MV-4-11 (cell line): ENCODE measurements around the gene PRKACA.
"Not testable (repeated sequence)": the region's sequence is repeated elsewhere in the genome, so short reads cannot be mapped to it uniquely, and the experiment has no call there.

ENCODE experiments used
- DNase-seq: peaks from one replicate; lab custom pipeline; 2025; lab: John Stamatoyannopoulos, UW

Gene PRKACA

GRCh38 chr19:14147797-14148605 is 30.4 kb upstream of the PRKACA start:
- no peak for DNase-seq

GRCh38 chr19:14146789-14147216 is 29.2 kb upstream of the PRKACA start:
- DNase-seq: peak; percentile 55

- DNase-seq: not testable (repeated sequence)
These were observed 28.6 kb upstream of the PRKACA start for GRCh38 chr19:14146169-14146568.

- DNase-seq: no peak
These were observed 27.8 kb upstream of the PRKACA start for GRCh38 chr19:14145381-14145780.

GRCh38 chr19:14142262-14143190 is 25.0 kb upstream of the PRKACA start:
- no peak for DNase-seq

- no peak for DNase-seq
These were observed 23.5 kb upstream of the PRKACA start for GRCh38 chr19:14141041-14141440.

GRCh38 chr19:14139944-14140343 is 22.4 kb upstream of the PRKACA start:
- DNase-seq: peak; percentile 98

GRCh38 chr19:14138576-14139265 is 21.2 kb upstream of the PRKACA start:
- DNase-seq: no peak

- DNase-seq: peak; percentile 100
These were observed 19.1 kb upstream of the PRKACA start, which contains the start of gene ASF1B for GRCh38 chr19:14136509-14137281. TSS of gene ASF1B (minus strand) at chr19:14136589. CDS start at chr19:14136456, 133 bp downstream.

GRCh38 chr19:14135985-14136508 is 18.5 kb upstream of the PRKACA start:
- no peak for DNase-seq

- DNase-seq: no peak
These were observed 17.8 kb upstream of the PRKACA start for GRCh38 chr19:14135355-14135754.

GRCh38 chr19:14127929-14128509 is 10.5 kb upstream of the PRKACA start:
- peak; percentile 81 for DNase-seq

GRCh38 chr19:14127176-14127575 is 9.6 kb upstream of the PRKACA start:
- no peak for DNase-seq

- DNase-seq: no peak
These were observed 5.4 kb upstream of the PRKACA start for GRCh38 chr19:14122924-14123323.

GRCh38 chr19:14120497-14120780 is 2.9 kb upstream of the PRKACA start:
- no peak for DNase-seq

- DNase-seq: no peak
These were observed 2.3 kb upstream of the PRKACA start for GRCh38 chr19:14119644-14120496.

GRCh38 chr19:14119146-14119545 is 1.6 kb upstream of the PRKACA start:
- no peak for DNase-seq

GRCh38 chr19:14118165-14119051 is 846 bp upstream of the PRKACA start:
- peak; percentile 98 for DNase-seq
